Activated B cell treated with CpG ODN at 0.5 μM for 24 hours (primary cell): ENCODE data around the gene PCDH9. TPM values are rescaled to one million over a fixed set of nuclear protein-coding genes. Genes with fewer than 3 reads are reported as not detected.

Experiments
- ATAC-seq: fragments of 200-7000 bp; cut with Tn5 transposase; one replicate; pipeline ENCODE4 v1.10.0; 2021; ENCODE audit warnings: low read depth, mild to moderate bottlenecking, moderate library complexity
- CTCF ChIA-PET: fragments of 350-600 bp; sonication (Branson Sonifier 250); formaldehyde crosslinking; loops from one replicate; lab custom pipeline; 2021; ENCODE audit warnings: antibody characterized with exemption; lab: Charles Lee
- POLR2A ChIA-PET: fragments of 350-600 bp; sonication (Branson Sonifier 250); formaldehyde crosslinking; loops from one replicate; lab custom pipeline; 2021; ENCODE audit warnings: antibody characterized with exemption; lab: Charles Lee
- DNase-seq: peaks from one replicate; pipeline ENCODE4 v3.0.0; 2022
- H3K27ac Mint-ChIP-seq: one replicate; pipeline ENCODE4 v1.8.0; 2020; ENCODE audit warnings: mixed read lengths
- H3K27me3 Mint-ChIP-seq: one replicate; pipeline ENCODE4 v1.8.0; 2021; ENCODE audit warnings: mixed read lengths
- H3K36me3 Mint-ChIP-seq: one replicate; pipeline ENCODE4 v1.8.0; 2021; ENCODE audit warnings: low read depth, mixed read lengths
- H3K4me1 Mint-ChIP-seq: one replicate; pipeline ENCODE4 v1.8.0; 2021; ENCODE audit warnings: mixed read lengths
- H3K4me3 Mint-ChIP-seq: one replicate; pipeline ENCODE4 v1.8.0; 2020; ENCODE audit warnings: mild to moderate bottlenecking, mixed read lengths
- H3K9me3 Mint-ChIP-seq: one replicate; pipeline ENCODE4 v1.8.0; 2020; ENCODE audit warnings: mixed read lengths
- intact Hi-C: fragments of 100-400 bp; cut with micrococcal nuclease; formaldehyde crosslinking; loops from one replicate; pipeline ENCODE4 v1.15.1; 2024
- total RNA-seq: library from RNA; stranded (reverse); gene quantifications from 2 replicates; pipeline ENCODE4 v1.2.3, GENCODE V29; 2022
- TF ChIP-seq, protein P1 (sequence below): fragments of 200-600 bp; IDR thresholded peaks from one replicate; pipeline ENCODE4 v1.8.0; 2022; ENCODE audit warnings: antibody characterized with exemption, mild to moderate bottlenecking

The PCDH9 gene
- total RNA-seq, 1 donor from 2014 or later, result 6.4 TPM

DNA sequence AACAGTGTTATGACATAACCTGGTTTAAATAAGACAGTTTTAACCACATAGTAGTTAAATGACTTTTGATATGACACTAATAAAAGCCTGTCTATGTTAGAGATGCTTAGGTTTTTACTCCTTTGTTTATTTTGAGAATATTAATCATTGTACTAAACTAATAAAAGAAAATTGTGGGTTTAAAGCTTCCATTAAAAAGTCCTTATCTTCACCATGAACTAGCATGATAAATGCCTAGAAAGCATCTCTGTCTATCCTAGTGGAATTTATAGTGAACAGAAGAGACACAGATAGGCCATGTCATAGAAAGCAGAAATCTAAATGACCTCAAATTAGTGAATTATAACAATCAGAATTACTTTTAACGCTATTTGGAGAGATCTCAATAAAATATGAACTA lies 255.2 kb downstream of the PCDH9 start:
- ChIA-PET POLR2A (no interaction called here), CTCF (no interaction called here)
- intact Hi-C loops, result no loop called here
- Mint-ChIP-seq H3K36me3 (no peaks in the 10 kb centered on the region), H3K4me3 (no peak overlapping the region), H3K4me1 (peaks cover 7% of the 10 kb centered on the region), H3K9me3 (no peaks in the 10 kb centered on the region), H3K27me3 (no peaks in the 10 kb centered on the region), H3K27ac (no peak overlapping the region)
- TF ChIP-seq, protein P1, sequence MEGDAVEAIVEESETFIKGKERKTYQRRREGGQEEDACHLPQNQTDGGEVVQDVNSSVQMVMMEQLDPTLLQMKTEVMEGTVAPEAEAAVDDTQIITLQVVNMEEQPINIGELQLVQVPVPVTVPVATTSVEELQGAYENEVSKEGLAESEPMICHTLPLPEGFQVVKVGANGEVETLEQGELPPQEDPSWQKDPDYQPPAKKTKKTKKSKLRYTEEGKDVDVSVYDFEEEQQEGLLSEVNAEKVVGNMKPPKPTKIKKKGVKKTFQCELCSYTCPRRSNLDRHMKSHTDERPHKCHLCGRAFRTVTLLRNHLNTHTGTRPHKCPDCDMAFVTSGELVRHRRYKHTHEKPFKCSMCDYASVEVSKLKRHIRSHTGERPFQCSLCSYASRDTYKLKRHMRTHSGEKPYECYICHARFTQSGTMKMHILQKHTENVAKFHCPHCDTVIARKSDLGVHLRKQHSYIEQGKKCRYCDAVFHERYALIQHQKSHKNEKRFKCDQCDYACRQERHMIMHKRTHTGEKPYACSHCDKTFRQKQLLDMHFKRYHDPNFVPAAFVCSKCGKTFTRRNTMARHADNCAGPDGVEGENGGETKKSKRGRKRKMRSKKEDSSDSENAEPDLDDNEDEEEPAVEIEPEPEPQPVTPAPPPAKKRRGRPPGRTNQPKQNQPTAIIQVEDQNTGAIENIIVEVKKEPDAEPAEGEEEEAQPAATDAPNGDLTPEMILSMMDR, result no peak
- ATAC-seq (no peak), DNase-seq (no peak)

DNA sequence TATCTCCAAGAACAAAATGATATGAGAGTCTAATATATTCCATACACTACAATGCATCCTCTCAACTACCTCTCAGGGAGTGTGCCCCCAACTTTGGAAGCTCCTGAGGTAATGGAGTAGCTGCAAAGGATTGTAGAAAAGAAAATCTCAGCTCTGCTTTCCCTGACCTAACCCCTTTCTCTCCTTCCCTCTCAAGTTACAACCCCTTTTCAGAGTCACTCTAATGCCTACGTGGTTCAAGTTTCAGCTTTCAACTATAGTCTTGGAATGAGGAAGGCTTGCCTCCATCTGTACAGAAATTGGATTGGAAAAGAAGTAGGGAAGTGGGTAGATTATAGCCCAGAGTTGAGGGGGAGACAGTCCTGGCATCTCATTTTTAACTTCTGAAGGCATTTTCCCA lies 256.0 kb downstream of the PCDH9 start:
- CTCF ChIA-PET, result no interaction called here
- ATAC-seq, result no peak
- no peak overlapping the region for H3K4me3 Mint-ChIP-seq

DNA sequence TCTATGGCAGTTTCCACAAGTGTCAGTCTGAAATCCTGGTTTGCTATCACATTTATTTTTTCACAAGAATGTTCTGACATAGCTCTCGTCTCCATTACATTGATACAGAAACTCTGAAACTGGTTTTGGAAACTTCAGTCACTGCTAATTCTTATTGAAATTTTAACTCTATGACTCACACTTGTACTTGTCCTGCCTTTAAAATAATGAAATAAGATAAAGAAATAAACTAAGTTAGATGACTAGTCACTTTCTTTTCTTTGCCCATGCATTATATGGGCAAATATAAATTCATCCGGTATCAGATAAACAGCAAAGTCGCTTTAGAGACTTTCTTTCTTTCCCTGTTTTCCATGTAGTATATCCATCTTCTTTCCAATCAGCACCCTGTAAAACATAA lies 257.5 kb downstream of the PCDH9 start:
- no peak overlapping the region for H3K27ac Mint-ChIP-seq
- no peak for ATAC-seq
- no peaks in the 10 kb centered on the region for H3K9me3 Mint-ChIP-seq
- H3K36me3 Mint-ChIP-seq, result no peaks in the 10 kb centered on the region
- DNase-seq, result no peak
- TF ChIP-seq, protein P1, result no peak
- CTCF ChIA-PET, result no interaction called here
- H3K4me1 Mint-ChIP-seq, result peaks cover 8% of the 10 kb centered on the region
- POLR2A ChIA-PET, result no interaction called here
- intact Hi-C loops, result no loop called here
- H3K27me3 Mint-ChIP-seq, result no peaks in the 10 kb centered on the region
- H3K4me3 Mint-ChIP-seq, result no peak overlapping the region

More for the DNA sequence above, 256.0 kb downstream of the PCDH9 start:
- H3K36me3 Mint-ChIP-seq, result no peaks in the 10 kb centered on the region
- POLR2A ChIA-PET, result no interaction called here
- TF ChIP-seq, protein P1, result no peak
- DNase-seq, result no peak
- H3K9me3 Mint-ChIP-seq, result no peaks in the 10 kb centered on the region
- no peak overlapping the region for H3K27ac Mint-ChIP-seq
- H3K27me3 Mint-ChIP-seq, result no peaks in the 10 kb centered on the region
- peaks cover 8% of the 10 kb centered on the region for H3K4me1 Mint-ChIP-seq
- intact Hi-C loops, result no loop called here

DNA sequence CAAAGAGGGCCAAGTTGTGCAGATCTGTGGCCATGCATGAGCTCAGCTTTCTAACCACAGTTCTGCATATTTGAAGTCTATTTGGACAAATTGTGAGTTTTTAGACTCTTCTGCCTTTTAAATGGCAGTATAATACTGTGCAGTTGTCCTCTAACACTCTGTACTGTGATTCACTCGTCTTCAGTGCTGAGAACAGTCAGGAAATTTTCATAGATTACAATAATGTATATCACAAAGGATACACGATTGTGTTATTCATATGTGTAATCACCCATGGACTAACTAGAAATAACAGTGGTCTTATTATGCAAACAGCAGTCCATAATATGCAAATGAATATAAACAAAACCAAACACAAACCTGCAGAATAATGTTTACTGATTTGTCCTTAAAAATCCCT lies 259.1 kb downstream of the PCDH9 start:
- ATAC-seq (no peak), DNase-seq (no peak)
- CTCF ChIA-PET, result no interaction called here
- no peak overlapping the region for H3K27ac Mint-ChIP-seq
- H3K4me3 Mint-ChIP-seq, result no peak overlapping the region
- H3K4me1 Mint-ChIP-seq, result peaks cover 8% of the 10 kb centered on the region
- no peaks in the 10 kb centered on the region for H3K9me3 Mint-ChIP-seq
- no peaks in the 10 kb centered on the region for H3K36me3 Mint-ChIP-seq
- TF ChIP-seq, protein P1, result no peak
- intact Hi-C loops, result no loop called here
- H3K27me3 Mint-ChIP-seq, result no peaks in the 10 kb centered on the region
- POLR2A ChIA-PET, result no interaction called here

DNA sequence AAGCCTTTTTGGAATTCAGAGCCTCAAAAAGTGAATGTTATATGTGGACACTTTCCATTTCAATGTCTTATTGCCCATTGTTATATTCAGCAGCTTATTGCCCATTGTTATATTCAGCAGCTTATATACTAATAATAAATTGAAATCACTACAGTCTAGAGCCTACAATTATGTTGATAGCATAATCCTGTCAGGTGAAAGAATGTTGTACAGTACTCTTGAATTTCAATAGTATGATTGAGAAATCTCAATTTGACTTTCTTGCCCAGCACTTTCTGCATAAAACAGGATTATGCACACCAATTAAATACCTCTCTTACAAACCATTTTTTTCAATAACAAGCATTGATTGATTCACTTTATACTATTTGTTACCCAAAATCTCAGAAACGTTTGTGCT lies 260.8 kb downstream of the PCDH9 start:
- Mint-ChIP-seq H3K27me3 (no peaks in the 10 kb centered on the region), H3K9me3 (no peaks in the 10 kb centered on the region), H3K27ac (no peak overlapping the region), H3K36me3 (no peaks in the 10 kb centered on the region), H3K4me3 (no peak overlapping the region), H3K4me1 (peaks cover 8% of the 10 kb centered on the region)
- intact Hi-C loops, result no loop called here
- DNase-seq, result no peak
- TF ChIP-seq, protein P1, result no peak
- no peak for ATAC-seq
- CTCF ChIA-PET, result no interaction called here
- POLR2A ChIA-PET, result no interaction called here
